A549 (cell line): ENCODE data around the gene RNF217. TPM values are rescaled to one million over a fixed set of nuclear protein-coding genes. Genes with fewer than 3 reads are reported as not detected.

ENCODE experiments used
- ATAC-seq, 2 experiments: fragments of 200-7000 bp in 1 of 2; fragments of >200 bp in 1 of 2; cut with Nextera tagmentation in 1 of 2; cut with Tn5 transposase in 1 of 2; 3 replicates each; pipeline versions ENCODE4 v1.8.0 to v1.9.1; 2018 to 2020; ENCODE audit warnings: mild to moderate bottlenecking in 1 of 2, moderate library complexity in 1 of 2
- CTCF ChIA-PET: fragments of 300-600 bp; sonication (Branson Sonifier 250); formaldehyde crosslinking; extraction: SDS; loops from one replicate; lab custom pipeline; 2021; ENCODE audit warnings: antibody characterized with exemption, inconsistent platforms; lab: Yijun Ruan, JAX
- POLR2A ChIA-PET: fragments of 350-600 bp; formaldehyde crosslinking; extraction: SDS; loops from one replicate; lab custom pipeline; 2021; ENCODE audit warnings: antibody characterized with exemption, inconsistent platforms; lab: Yijun Ruan, JAX
- DNase-seq, 2 experiments: peaks; one replicate each; pipeline versions ENCODE4 v3.0.0 to v3.0.0-alpha.2; 2011 to 2016; ENCODE audit warnings: low read depth in 1 of 2, low spot score in 1 of 2
- FAIRE-seq: peaks from 2 replicates; lab custom pipeline; 2011; peaks lifted over from hg19 to GRCh38; lab: Jason Lieb, UNC
- H3K27ac ChIP-seq, 2 experiments: fragments of >200 bp; sonication (Bioruptor Twin); formaldehyde crosslinking; 3 replicates each; pipeline ENCODE4 v1.5.1; 2016 to 2017
- H3K4me1 ChIP-seq: fragments of >200 bp; sonication (Bioruptor Twin); formaldehyde crosslinking; 3 replicates; pipeline ENCODE4 v1.6.1; 2016
- H3K4me2 ChIP-seq: fragments of >200 bp; sonication (Bioruptor Twin); formaldehyde crosslinking; 3 replicates; pipeline ENCODE4 v1.6.1; 2016
- H3K4me3 ChIP-seq: fragments of >200 bp; sonication (Bioruptor Twin); formaldehyde crosslinking; 3 replicates; pipeline ENCODE4 v1.5.1; 2016
- H3K9me3 ChIP-seq: fragments of >200 bp; sonication (Bioruptor Twin); formaldehyde crosslinking; 3 replicates; pipeline ENCODE4 v1.6.1; 2016
- CBX2 ChIP-seq: fragments of 200-600 bp; sonication (generic); IDR thresholded peaks from 2 replicates; pipeline ENCODE4 v1.6.1; 2016; ENCODE audit warnings: low read depth, mild to moderate bottlenecking, borderline replicate concordance
- EHMT2 ChIP-seq: fragments of 200-600 bp; sonication (generic); IDR thresholded peaks from 2 replicates; pipeline ENCODE4 v1.6.1; 2016; ENCODE audit warnings: antibody characterized with exemption, low read depth, mild to moderate bottlenecking, moderate library complexity
- EP300 ChIP-seq, 2 experiments: fragments of >200 bp; sonication (Bioruptor Twin); formaldehyde crosslinking; IDR thresholded peaks; 2 replicates in 1 of 2; 3 replicates in 1 of 2; pipeline ENCODE4 v1.6.1; 2016 to 2017
- ESRRA ChIP-seq: fragments of 150-350 bp; IDR thresholded peaks from 2 replicates; pipeline ENCODE4 v1.6.1; 2014; ENCODE audit warnings: mild to moderate bottlenecking, low read length, borderline replicate concordance
- FOSB ChIP-seq: fragments of 250-450 bp; sonication (Bioruptor Pico); IDR thresholded peaks from 2 replicates; pipeline ENCODE4 v1.5.0; 2020; ENCODE audit warnings: mild to moderate bottlenecking, moderate library complexity
- FOSL2 ChIP-seq, 2 experiments: fragments of 450-650 bp in 1 of 2; fragments of >200 bp in 1 of 2; sonication (Bioruptor Twin) in 1 of 2; formaldehyde crosslinking; IDR thresholded peaks; 2 replicates each; pipeline versions ENCODE4 v1.5.0 to v1.6.1; 2016 to 2020; ENCODE audit warnings: mild to moderate bottlenecking in 1 of 2, moderate library complexity in 1 of 2
- GATA3 ChIP-seq: IDR thresholded peaks from 2 replicates; pipeline ENCODE4 v1.6.1; 2012; ENCODE audit warnings: borderline replicate concordance
- HOXA7 ChIP-seq: fragments of 250-450 bp; sonication (Bioruptor Pico); IDR thresholded peaks from 2 replicates; pipeline ENCODE4 v1.5.0; 2020; ENCODE audit warnings: mild to moderate bottlenecking, moderate library complexity
- HOXB5 ChIP-seq: fragments of 250-450 bp; sonication (Bioruptor Pico); IDR thresholded peaks from 2 replicates; pipeline ENCODE4 v1.5.0; 2020; ENCODE audit warnings: mild to moderate bottlenecking, moderate library complexity
- JUN ChIP-seq, 2 experiments: fragments of >200 bp; sonication (Bioruptor Twin); formaldehyde crosslinking; IDR thresholded peaks; 2 replicates in 1 of 2; 3 replicates in 1 of 2; pipeline ENCODE4 v1.6.1; 2016 to 2017
- KDM1A ChIP-seq: fragments of 200-600 bp; sonication (generic); IDR thresholded peaks from 2 replicates; pipeline ENCODE4 v1.6.1; 2016; ENCODE audit warnings: low read depth, mild to moderate bottlenecking
- MAZ ChIP-seq: fragments of 150-350 bp; IDR thresholded peaks from 2 replicates; pipeline ENCODE4 v1.6.1; 2014; ENCODE audit warnings: antibody characterized with exemption, low read depth, low read length, borderline replicate concordance
- MYC ChIP-seq: IDR thresholded peaks from 2 replicates; pipeline ENCODE4 v1.6.1; 2012; ENCODE audit warnings: mild to moderate bottlenecking, inconsistent platforms, low read length, improper control_type of control experiment, borderline replicate concordance
- NPAS2 ChIP-seq: fragments of 250-450 bp; sonication (Bioruptor Pico); IDR thresholded peaks from 2 replicates; pipeline ENCODE4 v1.8.0; 2022; ENCODE audit warnings: mild to moderate bottlenecking, moderate library complexity, borderline replicate concordance
- POLR2AphosphoS2 ChIP-seq: conservative IDR thresholded peaks from 2 replicates; pipeline ENCODE4 v1.6.1; 2012; ENCODE audit warnings: low read length, improper control_type of control experiment, inconsistent platforms
- SMC3 ChIP-seq: fragments of >200 bp; sonication (Bioruptor Twin); formaldehyde crosslinking; IDR thresholded peaks from 3 replicates; pipeline ENCODE4 v1.6.1; 2018; ENCODE audit warnings: inconsistent platforms
- TFCP2L1 ChIP-seq: fragments of 250-450 bp; sonication (Bioruptor Pico); IDR thresholded peaks from 2 replicates; pipeline ENCODE4 v1.5.0; 2021; ENCODE audit warnings: mild to moderate bottlenecking
- TP53 ChIP-seq: fragments of 250-450 bp; sonication (Bioruptor Pico); IDR thresholded peaks from 2 replicates; pipeline ENCODE4 v1.5.0; 2021; ENCODE audit warnings: mild to moderate bottlenecking, moderate library complexity
- ZC3H11A ChIP-seq: fragments of 450-650 bp; IDR thresholded peaks from 2 replicates; pipeline ENCODE4 v1.6.1; 2014; ENCODE audit warnings: antibody characterized with exemption, mild to moderate bottlenecking
- ZFP36 ChIP-seq: fragments of 450-650 bp; IDR thresholded peaks from 2 replicates; pipeline ENCODE4 v1.6.1; 2014; ENCODE audit warnings: borderline replicate concordance; ENCODE audit not compliant: partially characterized antibody
- ZSCAN20 ChIP-seq: fragments of 250-450 bp; sonication (Bioruptor Pico); IDR thresholded peaks from 2 replicates; pipeline ENCODE4 v1.8.0; 2022; ENCODE audit warnings: mild to moderate bottlenecking, moderate library complexity
- whole genome bisulfite sequencing: methylation state at CpG from one replicate; pipeline ENCODE4 v1.1.6; 2017; ENCODE audit errors: missing lambda C conversion rate; 5-methylcytosine and 5-hydroxymethylcytosine counted together
- polyA plus RNA-seq, 4 experiments: library from polyadenylated mRNA; depleted of rRNA in 3 of 4; stranded (reverse); fragments of >200 nt; fragmentation: RNase III in 1 of 4; extraction: RNeasy Plus Mini Kit Qiagen cat#74134 plus additional on column Dnase treatment in 1 of 4; gene quantifications; 2 replicates in 3 of 4; 3 replicates in 1 of 4; pipeline ENCODE4 v1.2.3, GENCODE V29; 2011 to 2017
- TF ChIP-seq, protein P1 (sequence below): fragments of 150-350 bp; IDR thresholded peaks from 2 replicates; pipeline ENCODE4 v1.6.1; 2014; ENCODE audit warnings: low read depth, mild to moderate bottlenecking, low read length
- TF ChIP-seq, protein P2 (sequence below): fragments of 200-600 bp; sonication (generic); IDR thresholded peaks from 2 replicates; pipeline ENCODE4 v1.6.1; 2016; ENCODE audit warnings: antibody characterized with exemption, mild to moderate bottlenecking, moderate library complexity
- TF ChIP-seq, protein P3 (sequence below): fragments of >200 bp; sonication (Bioruptor Twin); formaldehyde crosslinking; IDR thresholded peaks from 3 replicates; pipeline ENCODE4 v1.6.1; 2016

Gene RNF217
- polyA plus RNA-seq, 2 of the 4 experiments (the other 2 are of a cell fraction), result 5.7 to 20.0 TPM

DNA sequence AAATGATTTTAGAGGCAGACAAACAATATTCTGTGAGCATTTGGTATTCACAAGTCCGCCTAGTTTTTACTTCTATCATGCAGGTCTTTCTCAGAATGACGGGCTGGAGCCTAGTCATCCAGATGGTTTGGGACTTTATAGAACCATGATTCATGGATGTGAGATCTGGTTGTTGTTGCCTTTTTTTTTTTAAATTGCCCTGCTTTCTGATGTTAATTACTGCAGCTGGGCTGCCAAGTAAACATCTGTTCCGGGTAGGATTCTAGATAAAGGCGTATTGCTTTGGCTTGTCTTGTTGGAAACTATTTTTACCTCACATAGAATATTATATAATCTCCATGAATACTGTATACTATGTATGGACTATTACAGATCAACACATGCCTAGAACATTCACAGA, 58.1 kb downstream of the RNF217 start:
- ATAC-seq (no peak), DNase-seq (no peak), FAIRE-seq (no peak)
- H3K27ac ChIP-seq, result no peak overlapping the region
- H3K9me3 ChIP-seq, result no peaks in the 10 kb centered on the region
- ChIA-PET POLR2A (no interaction called here), CTCF (interaction anchor here (1.3 kb wide), 1 partner anchor 94 kb away, joined by 4 read pairs; no protein-coding TSS in a partner anchor)
- no peak overlapping the region for H3K4me2 ChIP-seq
- peaks cover 12% of the 10 kb centered on the region; the same call in 1 of the 3 replicates for H3K4me1 ChIP-seq
- 91% methylated on average over 4 of the region's 4 CpGs for WGBS
- no peak overlapping the region for H3K4me3 ChIP-seq
- TF ChIP-seq POLR2AphosphoS2, result no peak
- TF ChIP-seq CBX2, result no peak
- no peak for TF ChIP-seq EHMT2
- TF ChIP-seq FOSB (CRISPR knock-in tag), result no peak
- no peak for TF ChIP-seq NPAS2 (CRISPR knock-in tag)
- TF ChIP-seq ESRRA, result no peak
- no peak for TF ChIP-seq ZSCAN20 (CRISPR knock-in tag)
- no peak for TF ChIP-seq TFCP2L1 (CRISPR knock-in tag)
- TF ChIP-seq, protein P1, sequence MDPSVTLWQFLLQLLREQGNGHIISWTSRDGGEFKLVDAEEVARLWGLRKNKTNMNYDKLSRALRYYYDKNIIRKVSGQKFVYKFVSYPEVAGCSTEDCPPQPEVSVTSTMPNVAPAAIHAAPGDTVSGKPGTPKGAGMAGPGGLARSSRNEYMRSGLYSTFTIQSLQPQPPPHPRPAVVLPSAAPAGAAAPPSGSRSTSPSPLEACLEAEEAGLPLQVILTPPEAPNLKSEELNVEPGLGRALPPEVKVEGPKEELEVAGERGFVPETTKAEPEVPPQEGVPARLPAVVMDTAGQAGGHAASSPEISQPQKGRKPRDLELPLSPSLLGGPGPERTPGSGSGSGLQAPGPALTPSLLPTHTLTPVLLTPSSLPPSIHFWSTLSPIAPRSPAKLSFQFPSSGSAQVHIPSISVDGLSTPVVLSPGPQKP, result no peak
- TF ChIP-seq, protein P2, sequence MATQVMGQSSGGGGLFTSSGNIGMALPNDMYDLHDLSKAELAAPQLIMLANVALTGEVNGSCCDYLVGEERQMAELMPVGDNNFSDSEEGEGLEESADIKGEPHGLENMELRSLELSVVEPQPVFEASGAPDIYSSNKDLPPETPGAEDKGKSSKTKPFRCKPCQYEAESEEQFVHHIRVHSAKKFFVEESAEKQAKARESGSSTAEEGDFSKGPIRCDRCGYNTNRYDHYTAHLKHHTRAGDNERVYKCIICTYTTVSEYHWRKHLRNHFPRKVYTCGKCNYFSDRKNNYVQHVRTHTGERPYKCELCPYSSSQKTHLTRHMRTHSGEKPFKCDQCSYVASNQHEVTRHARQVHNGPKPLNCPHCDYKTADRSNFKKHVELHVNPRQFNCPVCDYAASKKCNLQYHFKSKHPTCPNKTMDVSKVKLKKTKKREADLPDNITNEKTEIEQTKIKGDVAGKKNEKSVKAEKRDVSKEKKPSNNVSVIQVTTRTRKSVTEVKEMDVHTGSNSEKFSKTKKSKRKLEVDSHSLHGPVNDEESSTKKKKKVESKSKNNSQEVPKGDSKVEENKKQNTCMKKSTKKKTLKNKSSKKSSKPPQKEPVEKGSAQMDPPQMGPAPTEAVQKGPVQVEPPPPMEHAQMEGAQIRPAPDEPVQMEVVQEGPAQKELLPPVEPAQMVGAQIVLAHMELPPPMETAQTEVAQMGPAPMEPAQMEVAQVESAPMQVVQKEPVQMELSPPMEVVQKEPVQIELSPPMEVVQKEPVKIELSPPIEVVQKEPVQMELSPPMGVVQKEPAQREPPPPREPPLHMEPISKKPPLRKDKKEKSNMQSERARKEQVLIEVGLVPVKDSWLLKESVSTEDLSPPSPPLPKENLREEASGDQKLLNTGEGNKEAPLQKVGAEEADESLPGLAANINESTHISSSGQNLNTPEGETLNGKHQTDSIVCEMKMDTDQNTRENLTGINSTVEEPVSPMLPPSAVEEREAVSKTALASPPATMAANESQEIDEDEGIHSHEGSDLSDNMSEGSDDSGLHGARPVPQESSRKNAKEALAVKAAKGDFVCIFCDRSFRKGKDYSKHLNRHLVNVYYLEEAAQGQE, result no peak
- TF ChIP-seq JUN (IDR thresholded peaks at IDR 0.05), result no peak
- no peak for TF ChIP-seq MAZ
- no peak for TF ChIP-seq EP300 (IDR thresholded peaks at IDR 0.05)
- TF ChIP-seq ZFP36, result no peak
- no peak for TF ChIP-seq MYC

DNA sequence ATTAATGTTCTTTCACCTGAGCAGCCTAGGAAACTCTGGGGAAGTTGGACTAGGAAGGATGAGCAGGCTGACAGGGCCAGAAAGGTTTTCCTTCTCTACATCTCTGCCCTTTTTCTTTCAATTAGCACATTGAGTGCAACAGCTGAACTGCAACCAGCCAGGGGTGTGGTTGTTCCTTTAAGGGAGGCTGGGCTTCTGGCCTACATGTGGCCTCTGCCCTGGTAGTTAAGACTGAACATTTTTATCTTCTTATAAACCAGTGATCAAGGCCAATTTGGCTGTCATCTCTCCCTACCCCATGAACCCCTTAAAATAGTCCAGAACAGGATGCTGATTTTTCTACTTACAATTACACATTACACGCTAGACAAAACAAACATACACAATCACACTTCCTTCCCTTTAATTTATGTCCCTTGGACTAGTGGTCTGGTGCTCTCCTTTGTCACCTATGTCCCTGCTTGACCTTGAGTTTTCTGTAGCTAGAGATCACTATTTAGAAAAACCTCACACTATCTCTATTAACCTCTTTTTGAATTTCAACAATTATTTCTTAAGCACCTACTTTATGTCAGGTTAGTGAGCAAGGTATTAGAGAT, 60.3 kb downstream of the RNF217 start:
- TF ChIP-seq, protein P3, sequence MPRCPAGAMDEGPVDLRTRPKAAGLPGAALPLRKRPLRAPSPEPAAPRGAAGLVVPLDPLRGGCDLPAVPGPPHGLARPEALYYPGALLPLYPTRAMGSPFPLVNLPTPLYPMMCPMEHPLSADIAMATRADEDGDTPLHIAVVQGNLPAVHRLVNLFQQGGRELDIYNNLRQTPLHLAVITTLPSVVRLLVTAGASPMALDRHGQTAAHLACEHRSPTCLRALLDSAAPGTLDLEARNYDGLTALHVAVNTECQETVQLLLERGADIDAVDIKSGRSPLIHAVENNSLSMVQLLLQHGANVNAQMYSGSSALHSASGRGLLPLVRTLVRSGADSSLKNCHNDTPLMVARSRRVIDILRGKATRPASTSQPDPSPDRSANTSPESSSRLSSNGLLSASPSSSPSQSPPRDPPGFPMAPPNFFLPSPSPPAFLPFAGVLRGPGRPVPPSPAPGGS, result no peak
- TF ChIP-seq TP53 (no peak), HOXB5 (no peak), GATA3 (no peak), KDM1A (no peak), HOXA7 (CRISPR knock-in tag) (no peak), FOSL2 (IDR thresholded peaks at IDR 0.05) (no peak), FOSL2 (CRISPR knock-in tag; IDR thresholded peaks at IDR 0.05) (no peak), MAZ (no peak), ZC3H11A (no peak), SMC3 (no peak), NPAS2 (CRISPR knock-in tag) (no peak)
- Histone ChIP-seq H3K4me3 (no peak overlapping the region), H3K4me2 (no peak overlapping the region), H3K4me1 (peaks cover 12% of the 10 kb centered on the region; the same call in 1 of the 3 replicates), H3K27ac (no peak overlapping the region), H3K9me3 (no peaks in the 10 kb centered on the region)
- ATAC-seq (no peak), FAIRE-seq (no peak), DNase-seq (no peak)
- ChIA-PET CTCF (no interaction called here), POLR2A (no interaction called here)
- WGBS, result 89% methylated on average over 1 of the region's 1 CpG
